Thoracic aorta (tissue), 2 donors: Measurements from ENCODE around the gene FKBP4. TPM values are rescaled to one million over a fixed set of nuclear protein-coding genes. Genes with fewer than 3 reads are reported as not detected.

Experiments
- ATAC-seq: fragments of 150-250 bp; one replicate; pipeline ENCODE4 v1.8.0; 2017; ENCODE audit warnings: low read depth; ENCODE audit not compliant: insufficient number of reproducible peaks, low FRiP score
- DNase-seq: peaks from one replicate; pipeline ENCODE4 v3.0.0-alpha.2; 2020; ENCODE audit warnings: low spot score
- H3K27ac ChIP-seq, 2 donors: fragments of 200-600 bp; sonication (generic); 1 replicate in 1 of 2; 2 replicates in 1 of 2; pipeline ENCODE4 v1.5.1; 2016; ENCODE audit warnings: mild to moderate bottlenecking in 2 of 2, moderate library complexity in 2 of 2
- H3K27me3 ChIP-seq: fragments of 200-600 bp; sonication (generic); replicated peaks from 2 replicates; pipeline ENCODE4 v1.6.0; 2016; ENCODE audit warnings: mild to moderate bottlenecking; ENCODE audit not compliant: insufficient read depth
- H3K36me3 ChIP-seq: fragments of 200-600 bp; sonication (generic); one replicate; pipeline ENCODE4 v1.5.1; 2016
- H3K4me1 ChIP-seq, 2 donors: fragments of 200-600 bp; sonication (generic); 1 replicate in 1 of 2; 2 replicates in 1 of 2; pipeline versions ENCODE4 v1.5.1 to v1.6.0; 2016; ENCODE audit warnings: low read depth in 2 of 2, mild to moderate bottlenecking in 1 of 2; ENCODE audit not compliant: control insufficient read depth in 1 of 2
- H3K4me3 ChIP-seq: fragments of 200-600 bp; sonication (generic); 2 replicates; pipeline ENCODE4 v1.5.1; 2016; ENCODE audit warnings: mild to moderate bottlenecking
- H3K9me3 ChIP-seq: fragments of 200-600 bp; sonication (generic); 2 replicates; pipeline ENCODE4 v1.5.1; 2016
- total RNA-seq, 2 donors: library from RNA; depleted of rRNA; stranded (reverse); fragments of >200 nt; gene quantifications; one replicate each; pipeline versions ENCODE4 v1.1.0 to v1.2.3, GENCODE V29; 2016
- TF ChIP-seq, protein P1 (sequence below): fragments of 200-600 bp; sonication (generic); IDR thresholded peaks from one replicate; pipeline ENCODE4 v1.5.1; 2019; ENCODE audit warnings: antibody characterized with exemption

FKBP4 gene
- 10 to 100 TPM; 26.6 to 30.5 TPM for total RNA-seq

- no peaks in the 10 kb centered on the region for H3K27me3 ChIP-seq
- DNase-seq = peak; percentile 61
- peak; percentile 62 for ATAC-seq
- TF ChIP-seq, protein P1, sequence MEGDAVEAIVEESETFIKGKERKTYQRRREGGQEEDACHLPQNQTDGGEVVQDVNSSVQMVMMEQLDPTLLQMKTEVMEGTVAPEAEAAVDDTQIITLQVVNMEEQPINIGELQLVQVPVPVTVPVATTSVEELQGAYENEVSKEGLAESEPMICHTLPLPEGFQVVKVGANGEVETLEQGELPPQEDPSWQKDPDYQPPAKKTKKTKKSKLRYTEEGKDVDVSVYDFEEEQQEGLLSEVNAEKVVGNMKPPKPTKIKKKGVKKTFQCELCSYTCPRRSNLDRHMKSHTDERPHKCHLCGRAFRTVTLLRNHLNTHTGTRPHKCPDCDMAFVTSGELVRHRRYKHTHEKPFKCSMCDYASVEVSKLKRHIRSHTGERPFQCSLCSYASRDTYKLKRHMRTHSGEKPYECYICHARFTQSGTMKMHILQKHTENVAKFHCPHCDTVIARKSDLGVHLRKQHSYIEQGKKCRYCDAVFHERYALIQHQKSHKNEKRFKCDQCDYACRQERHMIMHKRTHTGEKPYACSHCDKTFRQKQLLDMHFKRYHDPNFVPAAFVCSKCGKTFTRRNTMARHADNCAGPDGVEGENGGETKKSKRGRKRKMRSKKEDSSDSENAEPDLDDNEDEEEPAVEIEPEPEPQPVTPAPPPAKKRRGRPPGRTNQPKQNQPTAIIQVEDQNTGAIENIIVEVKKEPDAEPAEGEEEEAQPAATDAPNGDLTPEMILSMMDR = no peak
- no peaks in the 10 kb centered on the region for H3K9me3 ChIP-seq
- H3K4me3 ChIP-seq = peak within 1 kb of the TSS; percentile 93
- peaks cover 10% of the 10 kb centered on the region for H3K36me3 ChIP-seq
- peaks cover 13 to 24% of the 10 kb centered on the region in 2 donors for H3K4me1 ChIP-seq
- H3K27ac ChIP-seq = peak within 1 kb of the TSS; percentile 62 to 67
Observed at GRCh38 chr12:2794736-2795289, at the start of gene FKBP4. TSS of gene FKBP4 (plus strand) at chr12:2794970. CDS start at chr12:2795140, 170 bp downstream.

DNA sequence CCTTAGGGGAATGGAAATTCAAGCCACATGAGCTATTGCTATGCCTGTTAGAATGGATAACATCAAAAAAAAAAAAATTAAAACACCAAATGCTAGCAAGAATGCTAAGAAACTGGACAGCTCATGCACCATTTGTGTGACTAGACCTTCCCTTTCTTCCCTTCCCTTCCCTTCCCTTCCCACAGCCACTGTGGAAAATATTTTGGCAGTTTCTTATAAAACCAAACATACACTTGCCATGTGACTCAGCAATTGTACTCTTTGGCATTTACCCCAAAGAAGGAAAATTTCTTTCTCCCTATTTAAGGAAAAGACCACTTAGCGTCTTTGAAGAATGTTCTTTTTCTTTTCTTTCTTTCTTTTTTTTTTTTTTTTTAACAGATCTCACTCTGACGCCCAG, 49.1 kb upstream of the FKBP4 start:
- Histone ChIP-seq H3K4me1 (no peaks in the 10 kb centered on the region), H3K27me3 (no peaks in the 10 kb centered on the region), H3K9me3 (no peaks in the 10 kb centered on the region), H3K27ac (no peak overlapping the region), H3K4me3 (no peak overlapping the region), H3K36me3 (no peaks in the 10 kb centered on the region)
- ATAC-seq = no peak
- DNase-seq = no peak
- TF ChIP-seq, protein P1 = no peak

DNA sequence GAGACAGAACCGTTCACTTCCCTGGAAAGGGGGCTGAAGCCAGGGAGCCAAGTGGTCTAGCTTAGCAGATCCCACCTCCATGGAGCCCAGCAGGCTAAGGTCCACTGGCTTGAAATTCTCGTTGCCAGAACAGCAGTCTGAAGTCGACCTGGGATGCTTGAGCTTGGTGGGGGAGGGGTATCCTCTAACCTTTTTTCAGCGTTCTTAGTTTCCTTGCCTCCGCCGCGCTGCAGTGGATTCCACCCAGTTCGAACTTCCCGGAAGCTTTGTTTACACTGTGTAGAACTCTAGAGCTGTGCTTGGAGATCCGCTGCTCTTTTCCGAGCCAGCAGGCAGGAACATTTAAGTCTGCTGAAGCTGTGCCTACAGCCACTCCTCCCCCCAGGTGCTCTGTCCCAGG, 45.2 kb upstream of the FKBP4 start:
- DNase-seq (no peak), ATAC-seq (no peak)
- TF ChIP-seq, protein P1 = no peak
- Histone ChIP-seq H3K4me1 (no peaks in the 10 kb centered on the region), H3K36me3 (no peaks in the 10 kb centered on the region), H3K27me3 (no peaks in the 10 kb centered on the region), H3K27ac (no peak overlapping the region), H3K4me3 (no peak overlapping the region), H3K9me3 (no peaks in the 10 kb centered on the region)

DNA sequence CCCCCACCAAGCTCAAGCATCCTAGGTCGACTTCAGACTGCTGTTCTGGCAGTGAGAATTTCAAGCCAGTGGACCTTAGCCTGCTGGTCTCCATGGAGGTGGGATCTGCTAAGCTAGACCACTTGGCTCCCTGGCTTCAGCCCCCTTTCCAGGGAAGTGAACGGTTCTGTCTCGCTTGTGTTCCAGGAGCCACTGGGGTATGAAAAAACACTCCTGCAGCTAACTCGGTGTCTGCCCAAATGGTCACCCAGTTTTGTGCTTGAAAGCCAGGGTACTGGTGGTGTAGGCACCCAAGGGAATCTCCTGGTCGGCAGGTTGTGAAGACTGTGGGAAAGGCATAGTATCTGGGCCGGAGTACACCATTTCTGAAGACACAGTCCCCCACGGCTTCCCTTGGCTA, 44.6 kb upstream of the FKBP4 start:
- no peak for DNase-seq
- Histone ChIP-seq H3K4me1 (no peaks in the 10 kb centered on the region), H3K36me3 (no peaks in the 10 kb centered on the region), H3K27me3 (no peaks in the 10 kb centered on the region), H3K27ac (no peak overlapping the region), H3K4me3 (no peak overlapping the region), H3K9me3 (no peaks in the 10 kb centered on the region)
- TF ChIP-seq, protein P1 = no peak
- no peak for ATAC-seq

- DNase-seq = no peak
- no peaks in the 10 kb centered on the region for H3K4me1 ChIP-seq
Observed at GRCh38 chr12:2751230-2751629, 43.5 kb upstream of the FKBP4 start.

More at GRCh38 chr12:2751230-2751629, 43.5 kb upstream of the FKBP4 start:
- Histone ChIP-seq H3K4me3 (no peak overlapping the region), H3K27me3 (no peaks in the 10 kb centered on the region), H3K9me3 (no peaks in the 10 kb centered on the region), H3K27ac (no peak overlapping the region), H3K36me3 (no peaks in the 10 kb centered on the region)
- no peak for ATAC-seq
- TF ChIP-seq, protein P1 = no peak
